Activated CD8-positive, alpha-beta memory T cell treated with anti-CD3 and anti-CD28 coated beads for 4 hours (primary cell): ENCODE data around the gene ALDH4A1.
A peak's percentile ranks its signal among the peaks of the same experiment; 100 is the strongest.

Source experiments
- DNase-seq, 2 donors: peaks; one replicate each; pipeline ENCODE4 v3.0.0-alpha.2; 2020; ENCODE audit warnings: low read depth in 2 of 2

Gene ALDH4A1

GRCh38 chr1:18902523-18903290 lies at the start of gene ALDH4A1:
ALDH4A1 (minus strand) TSS chr1:18902555; CDS start chr1:18902523, 32 bp downstream.
- DNase-seq, result peak; percentile 83 to 88

- DNase-seq, result peak; percentile 63 to 66
These were observed 49.5 kb upstream of the ALDH4A1 start for GRCh38 chr1:18951818-18952391.

GRCh38 chr1:18951416-18951815 lies 49.1 kb upstream of the ALDH4A1 start:
- DNase-seq, result no peak

GRCh38 chr1:18950401-18951026 lies 48.2 kb upstream of the ALDH4A1 start:
- DNase-seq, result peak in 1 of 2 donors; percentile 19

DNA sequence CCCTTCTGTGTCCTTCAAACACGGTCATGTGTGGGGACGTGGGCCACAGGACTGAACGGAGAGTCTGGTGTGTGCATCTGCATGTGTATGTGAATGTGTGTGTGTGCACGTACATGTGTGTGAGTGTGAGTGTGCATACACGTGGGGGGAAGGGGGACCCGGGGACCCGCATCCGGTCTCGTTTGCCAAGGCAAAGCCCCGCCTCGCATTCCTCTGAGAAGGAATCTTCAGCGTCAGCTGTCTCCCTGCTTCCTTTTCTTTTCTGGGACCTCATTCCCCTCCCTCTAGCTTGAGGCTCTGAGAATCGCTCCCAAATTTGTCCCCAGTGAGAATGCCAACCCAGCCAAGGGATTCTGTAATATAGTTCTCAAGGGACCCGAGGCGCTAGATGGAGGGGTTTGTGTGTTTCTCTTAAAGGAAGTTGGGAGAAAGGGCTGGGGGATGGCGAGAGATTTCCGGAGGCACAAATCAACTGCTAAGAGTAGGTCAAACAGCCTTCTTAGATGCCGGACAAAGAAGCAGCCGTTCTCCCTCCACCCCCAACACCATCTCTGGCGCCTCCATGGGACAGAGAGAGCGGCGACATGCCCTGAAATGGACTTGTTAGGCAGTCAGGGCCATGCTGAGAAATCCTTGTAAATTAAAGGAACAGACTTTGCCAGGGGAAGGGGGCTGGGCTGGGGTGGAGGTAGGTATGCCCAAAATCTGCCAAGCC lies 47.5 kb upstream of the ALDH4A1 start:
- DNase-seq, result no peak

DNA sequence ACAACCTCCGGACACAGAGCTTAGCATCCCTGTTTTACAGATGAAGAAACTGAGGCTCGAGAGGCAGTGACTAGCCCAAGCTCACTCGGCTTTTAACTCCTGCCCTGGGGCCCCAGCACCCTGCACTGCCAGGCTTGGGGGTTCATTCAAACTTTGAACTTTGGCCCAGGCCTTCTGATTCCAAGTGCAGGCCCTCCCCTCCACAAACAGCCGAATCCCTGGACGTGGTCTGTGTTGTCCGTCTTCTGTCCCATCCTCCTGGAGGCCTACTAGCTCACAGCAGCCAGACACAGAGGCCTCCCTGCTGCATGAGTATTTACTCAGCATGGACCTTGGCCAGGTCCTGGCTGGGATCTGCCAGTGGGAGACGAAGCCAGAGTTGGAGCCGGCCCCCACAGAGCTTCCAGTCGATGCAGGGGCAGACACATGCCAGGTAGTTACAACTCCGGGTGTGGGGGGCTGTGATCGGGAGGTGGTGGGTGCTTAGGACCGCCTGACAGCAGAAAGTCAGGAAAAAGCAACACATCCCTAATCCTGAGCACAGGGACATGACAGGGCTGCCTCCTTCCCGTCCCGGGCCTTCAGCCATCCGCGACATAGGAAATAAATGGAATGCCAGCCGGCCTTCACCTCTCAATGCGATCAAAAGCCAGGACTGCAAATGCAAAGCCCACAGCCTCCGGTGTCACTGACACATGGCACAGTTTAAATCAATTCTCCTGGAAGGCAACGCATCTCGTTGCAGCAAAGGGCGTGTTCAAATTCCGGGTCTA lies 46.7 kb upstream of the ALDH4A1 start:
- DNase-seq, result no peak

- DNase-seq, result peak; percentile 41 to 47
These were observed 45.9 kb upstream of the ALDH4A1 start for GRCh38 chr1:18948048-18948912.

DNA sequence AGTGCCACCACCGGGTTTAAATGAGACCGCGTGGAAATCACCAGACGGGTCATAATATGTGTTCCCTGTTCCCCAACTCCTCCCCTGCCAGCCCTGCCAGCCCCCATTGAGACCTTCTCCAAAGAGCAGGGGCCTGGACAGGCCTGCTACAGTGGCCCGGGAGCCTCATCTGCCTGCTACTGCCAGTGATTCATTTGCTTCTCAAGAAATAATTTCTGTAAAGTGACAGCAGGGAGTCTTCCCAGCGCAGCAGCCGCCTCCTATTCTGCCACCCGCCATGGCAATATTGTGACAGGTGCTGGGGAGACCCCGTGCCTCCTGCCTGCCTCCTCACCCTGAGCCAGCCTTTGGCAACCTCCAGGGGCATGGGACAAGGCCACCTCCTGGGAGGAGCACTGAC lies 45.2 kb upstream of the ALDH4A1 start:
- no peak for DNase-seq

GRCh38 chr1:18946550-18947381 lies 44.4 kb upstream of the ALDH4A1 start:
- DNase-seq, result no peak

- DNase-seq, result no peak
These were observed 43.1 kb upstream of the ALDH4A1 start for GRCh38 chr1:18945401-18945849.

DNA sequence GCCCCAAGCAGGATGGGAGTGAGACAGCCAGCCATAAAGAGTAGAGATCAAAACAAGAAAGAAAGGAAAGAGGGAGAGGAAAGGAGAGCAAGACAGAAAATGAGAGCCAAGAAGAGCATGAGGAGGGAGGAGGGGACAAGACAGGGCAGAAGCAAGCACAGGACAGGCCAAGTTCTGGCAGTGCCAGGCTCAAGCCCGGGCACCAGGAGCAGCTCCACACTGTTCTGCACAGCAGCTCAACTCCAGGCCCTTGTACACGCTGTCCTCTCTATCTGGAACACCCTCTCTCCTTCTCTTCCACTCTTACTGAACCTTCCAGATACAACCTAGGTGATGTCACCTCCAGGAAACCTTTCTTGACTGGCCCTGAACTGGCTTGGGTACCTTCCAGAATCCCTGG lies 42.5 kb upstream of the ALDH4A1 start:
- no peak for DNase-seq

GRCh38 chr1:18943914-18944572 lies 41.7 kb upstream of the ALDH4A1 start:
- DNase-seq, result no peak

- no peak for DNase-seq
These were observed 40.8 kb upstream of the ALDH4A1 start for GRCh38 chr1:18943162-18943561.

- DNase-seq, result no peak
These were observed 40.0 kb upstream of the ALDH4A1 start for GRCh38 chr1:18942340-18942739.

GRCh38 chr1:18941221-18942141 lies 39.1 kb upstream of the ALDH4A1 start:
- no peak for DNase-seq

DNA sequence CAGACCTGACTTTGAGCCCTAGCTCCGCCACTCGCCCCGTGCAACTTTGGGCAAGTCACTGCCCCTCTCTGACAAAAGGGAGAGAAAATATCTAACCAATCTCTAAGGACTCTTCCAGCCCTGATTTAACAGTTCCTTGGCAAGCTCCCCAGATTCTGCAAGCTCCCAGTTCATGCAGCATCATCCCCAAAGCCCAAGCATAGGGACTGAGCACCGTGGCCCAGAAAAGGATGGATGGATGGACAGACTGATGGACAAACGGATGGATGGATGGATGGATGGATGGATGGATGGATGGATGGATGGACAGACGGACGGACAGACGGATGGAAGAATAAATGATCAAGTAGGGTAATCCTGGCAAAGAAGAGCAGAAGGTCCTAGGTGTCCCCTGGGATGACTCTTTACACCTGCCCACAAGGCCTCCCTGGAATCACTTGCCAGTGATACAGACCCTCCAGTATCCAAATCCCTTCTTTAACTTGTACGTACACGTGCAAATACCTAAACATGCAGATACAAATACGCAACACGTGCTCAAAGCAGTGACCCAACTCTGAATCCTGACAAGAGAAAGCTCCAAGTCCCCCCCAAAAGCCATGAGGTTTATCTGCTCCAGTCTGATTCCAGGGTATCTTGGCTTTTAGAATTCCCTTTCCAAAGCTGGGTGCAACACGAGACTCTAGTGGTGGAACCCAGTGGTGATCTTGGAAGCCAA lies 38.1 kb upstream of the ALDH4A1 start:
- no peak for DNase-seq
